Measurements from ENCODE around the gene PCMTD2. TPM values are rescaled to one million over a fixed set of nuclear protein-coding genes. Genes with fewer than 3 reads are reported as not detected.

The PCMTD2 gene
- total and polyA plus RNA-seq, 2 of the 13 experiments (the other 11 are each of a cell fraction or from before 2014, with no cell fraction given), result 47.0 to 76.9 TPM

- peak; percentile 49; the same call in 1 of the 2 replicates for TF ChIP-seq UBTF (CRISPR knock-in tag; IDR thresholded peaks at IDR 0.05)
- peak; percentile 76 for TF ChIP-seq RXRB (CRISPR knock-in tag; IDR thresholded peaks at IDR 0.05; ENCODE audit: borderline replicate concordance)
- no peak for TF ChIP-seq PAF1 (CRISPR knock-in tag; IDR thresholded peaks at IDR 0.05)
- peak; percentile 51; the same call in 1 of the 2 replicates for TF ChIP-seq BHLHE40 (IDR thresholded peaks at IDR 0.05; ENCODE audit: low read length)
- no peak for TF ChIP-seq ZNF850 (CRISPR knock-in tag; conservative IDR thresholded peaks at IDR 0.05)
- no peak for TF ChIP-seq ZNF781 (CRISPR knock-in tag; IDR thresholded peaks at IDR 0.05; ENCODE audit: borderline replicate concordance, not compliant biosample characterization)
- TF ChIP-seq PRDM10 (CRISPR knock-in tag; IDR thresholded peaks at IDR 0.05; ENCODE audit: low read depth), result no peak
- TF ChIP-seq MXI1 (IDR thresholded peaks at IDR 0.05; ENCODE audit: borderline replicate concordance, low read depth, low read length), result no peak
- peak; percentile 89 for TF ChIP-seq IKZF4 (CRISPR knock-in tag; IDR thresholded peaks at IDR 0.05; ENCODE audit: borderline replicate concordance, low read depth, not compliant biosample characterization)
- peak; percentile 82 for TF ChIP-seq SALL1 (CRISPR knock-in tag; IDR thresholded peaks at IDR 0.05)
- TF ChIP-seq ZBTB49 (CRISPR knock-in tag; IDR thresholded peaks at IDR 0.05; ENCODE audit: borderline replicate concordance), result no peak
- peak; percentile 54 for TF ChIP-seq HNRNPLL (IDR thresholded peaks at IDR 0.05; ENCODE audit: low read depth, low read length, poor library complexity, severe bottlenecking)
- TF ChIP-seq ZNF501 (CRISPR knock-in tag; IDR thresholded peaks at IDR 0.05), result peak; percentile 84; the same call in 1 of the 2 replicates
- TF ChIP-seq KAT8 (CRISPR knock-in tag; IDR thresholded peaks at IDR 0.05), result peak; percentile 73
Measured at GRCh38 chr20:64223526-64224067, 32.0 kb upstream of the PCMTD2 start (continued).
